ENCODE results near the gene SFXN5. TPM values are rescaled to one million over a fixed set of nuclear protein-coding genes. Genes with fewer than 3 reads are reported as not detected.

SFXN5 gene
- total RNA-seq, 1 donor from 2014 or later, result 29.8 TPM

DNA sequence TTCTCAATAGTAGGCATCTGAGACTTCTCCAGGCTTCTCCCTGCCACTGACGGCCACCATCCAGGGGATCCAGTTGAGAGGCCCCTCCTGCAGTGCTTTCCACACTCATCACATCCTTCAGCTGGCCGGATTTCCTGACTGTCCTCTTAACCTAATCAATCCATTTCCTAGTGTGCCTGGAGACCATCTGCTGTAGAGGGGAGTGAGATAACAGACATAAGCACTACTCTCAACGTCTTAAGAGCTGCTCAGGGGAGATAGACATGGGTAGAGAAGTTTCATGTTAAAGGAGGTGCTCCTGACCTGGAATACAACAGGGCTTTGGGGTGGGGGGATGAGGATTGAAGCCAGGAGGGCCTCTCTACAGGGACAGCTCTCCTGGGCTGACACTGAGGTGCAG lies 170.1 kb downstream of the SFXN5 start:
- H3K27me3 Mint-ChIP-seq (ENCODE audit: unreplicated experiment), result peaks cover 17% of the 10 kb centered on the region
- DNase-seq (ENCODE audit: low spot score), result no peak
- TF ChIP-seq, protein P1, sequence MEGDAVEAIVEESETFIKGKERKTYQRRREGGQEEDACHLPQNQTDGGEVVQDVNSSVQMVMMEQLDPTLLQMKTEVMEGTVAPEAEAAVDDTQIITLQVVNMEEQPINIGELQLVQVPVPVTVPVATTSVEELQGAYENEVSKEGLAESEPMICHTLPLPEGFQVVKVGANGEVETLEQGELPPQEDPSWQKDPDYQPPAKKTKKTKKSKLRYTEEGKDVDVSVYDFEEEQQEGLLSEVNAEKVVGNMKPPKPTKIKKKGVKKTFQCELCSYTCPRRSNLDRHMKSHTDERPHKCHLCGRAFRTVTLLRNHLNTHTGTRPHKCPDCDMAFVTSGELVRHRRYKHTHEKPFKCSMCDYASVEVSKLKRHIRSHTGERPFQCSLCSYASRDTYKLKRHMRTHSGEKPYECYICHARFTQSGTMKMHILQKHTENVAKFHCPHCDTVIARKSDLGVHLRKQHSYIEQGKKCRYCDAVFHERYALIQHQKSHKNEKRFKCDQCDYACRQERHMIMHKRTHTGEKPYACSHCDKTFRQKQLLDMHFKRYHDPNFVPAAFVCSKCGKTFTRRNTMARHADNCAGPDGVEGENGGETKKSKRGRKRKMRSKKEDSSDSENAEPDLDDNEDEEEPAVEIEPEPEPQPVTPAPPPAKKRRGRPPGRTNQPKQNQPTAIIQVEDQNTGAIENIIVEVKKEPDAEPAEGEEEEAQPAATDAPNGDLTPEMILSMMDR (IDR thresholded peaks at IDR 0.05; ENCODE audit: unreplicated experiment), result no peak
- H3K4me3 Mint-ChIP-seq (ENCODE audit: unreplicated experiment), result no peak overlapping the region
- H3K4me1 Mint-ChIP-seq (ENCODE audit: unreplicated experiment), result peaks cover 29% of the 10 kb centered on the region
- no peak overlapping the region for H3K27ac Mint-ChIP-seq (ENCODE audit: unreplicated experiment)
- no peaks in the 10 kb centered on the region for H3K9me3 Mint-ChIP-seq (ENCODE audit: unreplicated experiment)
- H3K36me3 Mint-ChIP-seq (ENCODE audit: low read depth, unreplicated experiment), result no peaks in the 10 kb centered on the region

DNA sequence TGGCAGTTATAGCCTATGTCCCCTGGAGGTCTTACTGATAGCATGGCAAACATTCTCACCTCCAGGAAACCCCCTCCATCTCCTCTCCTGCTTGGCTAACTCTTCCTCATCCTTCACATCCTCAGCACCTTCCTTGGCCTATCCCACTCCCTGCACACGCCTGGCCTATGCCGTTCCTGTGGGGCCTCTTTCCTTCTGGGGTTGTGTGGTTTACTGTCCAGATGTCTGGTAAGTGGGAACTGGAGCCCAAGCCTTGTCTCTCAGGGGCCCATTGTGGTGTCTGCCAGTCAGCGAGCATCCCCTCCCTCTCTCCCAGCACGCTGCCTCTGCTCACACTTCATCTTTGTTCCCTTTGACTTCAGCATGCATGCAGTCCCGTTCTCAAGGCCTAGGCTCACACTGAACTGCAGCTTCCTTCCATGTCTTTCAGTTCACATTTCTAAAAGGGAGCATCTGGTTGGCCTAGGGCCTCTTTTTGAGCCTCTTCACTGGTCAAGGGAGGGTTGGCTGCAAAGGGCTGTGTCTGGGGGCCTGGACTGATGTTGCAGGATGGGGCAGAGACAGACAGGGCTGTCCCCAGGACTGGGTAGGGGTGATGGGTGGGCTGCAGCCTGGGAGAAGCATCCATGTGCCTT lies 171.2 kb downstream of the SFXN5 start:
- Mint-ChIP-seq H3K4me1 (ENCODE audit: unreplicated experiment) (peaks cover 33% of the 10 kb centered on the region), H3K4me3 (ENCODE audit: unreplicated experiment) (no peak overlapping the region), H3K36me3 (ENCODE audit: low read depth, unreplicated experiment) (no peaks in the 10 kb centered on the region), H3K9me3 (ENCODE audit: unreplicated experiment) (no peaks in the 10 kb centered on the region), H3K27ac (ENCODE audit: unreplicated experiment) (no peak overlapping the region), H3K27me3 (ENCODE audit: unreplicated experiment) (peaks cover 17% of the 10 kb centered on the region)
- TF ChIP-seq, protein P1 (IDR thresholded peaks at IDR 0.05; ENCODE audit: unreplicated experiment), result no peak
- no peak for DNase-seq (ENCODE audit: low spot score)

DNA sequence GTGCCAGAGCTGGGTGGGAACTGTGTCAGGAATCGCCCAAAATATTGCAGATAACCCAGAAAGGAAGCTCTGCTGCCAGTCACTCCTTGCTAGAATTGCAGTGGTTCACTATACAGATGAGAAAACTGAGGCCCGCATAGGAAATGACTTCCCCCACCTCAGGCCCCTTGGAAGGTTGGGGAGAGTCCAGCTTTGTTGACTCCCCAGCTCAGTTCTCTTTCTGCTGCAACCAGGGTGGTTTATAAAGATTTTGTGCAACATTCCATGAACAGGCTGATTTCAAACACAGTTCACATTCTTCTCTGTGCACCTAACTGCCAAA lies 173.0 kb downstream of the SFXN5 start:
- TF ChIP-seq, protein P1 (IDR thresholded peaks at IDR 0.05; ENCODE audit: unreplicated experiment), result no peak
- DNase-seq (ENCODE audit: low spot score), result no peak
- H3K27ac Mint-ChIP-seq (ENCODE audit: unreplicated experiment), result no peak overlapping the region
- no peak overlapping the region for H3K4me3 Mint-ChIP-seq (ENCODE audit: unreplicated experiment)
- H3K36me3 Mint-ChIP-seq (ENCODE audit: low read depth, unreplicated experiment), result no peaks in the 10 kb centered on the region
- H3K27me3 Mint-ChIP-seq (ENCODE audit: unreplicated experiment), result peaks cover 24% of the 10 kb centered on the region
- H3K4me1 Mint-ChIP-seq (ENCODE audit: unreplicated experiment), result peaks cover 36% of the 10 kb centered on the region
- H3K9me3 Mint-ChIP-seq (ENCODE audit: unreplicated experiment), result no peaks in the 10 kb centered on the region

DNA sequence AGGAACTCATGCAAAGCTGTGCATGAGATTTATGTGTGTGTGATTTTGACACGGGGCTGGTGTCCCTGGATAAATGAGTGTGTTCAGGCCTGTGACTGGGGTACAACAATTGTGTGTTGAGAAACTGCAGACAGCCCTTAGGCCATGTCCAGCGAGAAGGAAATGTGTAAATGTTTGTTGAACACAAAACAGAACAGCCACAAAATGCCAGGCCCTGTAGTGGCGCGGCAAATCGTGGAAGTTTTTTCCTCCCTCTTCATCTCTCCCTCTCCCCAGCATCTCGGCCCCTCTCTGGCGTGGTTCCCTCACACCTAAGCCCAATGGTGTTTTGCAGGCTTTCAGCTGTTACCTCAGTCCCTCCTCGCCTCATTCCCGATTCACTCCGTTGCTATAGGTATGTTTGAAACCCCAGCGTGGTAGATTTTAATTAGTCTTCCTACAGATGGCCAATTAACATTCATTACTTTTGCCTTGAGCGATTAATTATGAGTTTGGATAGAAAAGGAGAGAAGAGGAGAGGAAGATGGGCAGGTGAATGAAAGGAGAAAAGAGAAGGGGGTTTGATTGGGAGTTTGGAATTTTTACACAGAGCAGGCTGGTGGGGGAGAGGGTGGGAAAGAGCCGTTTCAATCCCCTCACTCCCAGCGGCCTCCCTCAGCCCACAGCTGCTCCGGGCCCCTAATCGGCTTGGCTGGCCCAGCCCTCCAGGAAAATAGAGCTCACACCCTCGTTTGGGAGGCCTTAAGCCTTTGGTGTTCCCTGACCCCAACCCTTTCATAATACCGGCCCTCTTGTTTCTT lies 173.5 kb downstream of the SFXN5 start:
- TF ChIP-seq, protein P1 (IDR thresholded peaks at IDR 0.05; ENCODE audit: unreplicated experiment), result no peak
- peaks cover 36% of the 10 kb centered on the region for H3K4me1 Mint-ChIP-seq (ENCODE audit: unreplicated experiment)
- H3K9me3 Mint-ChIP-seq (ENCODE audit: unreplicated experiment), result no peaks in the 10 kb centered on the region
- H3K36me3 Mint-ChIP-seq (ENCODE audit: low read depth, unreplicated experiment), result no peaks in the 10 kb centered on the region
- no peak for DNase-seq (ENCODE audit: low spot score)
- no peak overlapping the region for H3K27ac Mint-ChIP-seq (ENCODE audit: unreplicated experiment)
- H3K27me3 Mint-ChIP-seq (ENCODE audit: unreplicated experiment), result peaks cover 26% of the 10 kb centered on the region
- no peak overlapping the region for H3K4me3 Mint-ChIP-seq (ENCODE audit: unreplicated experiment)

DNA sequence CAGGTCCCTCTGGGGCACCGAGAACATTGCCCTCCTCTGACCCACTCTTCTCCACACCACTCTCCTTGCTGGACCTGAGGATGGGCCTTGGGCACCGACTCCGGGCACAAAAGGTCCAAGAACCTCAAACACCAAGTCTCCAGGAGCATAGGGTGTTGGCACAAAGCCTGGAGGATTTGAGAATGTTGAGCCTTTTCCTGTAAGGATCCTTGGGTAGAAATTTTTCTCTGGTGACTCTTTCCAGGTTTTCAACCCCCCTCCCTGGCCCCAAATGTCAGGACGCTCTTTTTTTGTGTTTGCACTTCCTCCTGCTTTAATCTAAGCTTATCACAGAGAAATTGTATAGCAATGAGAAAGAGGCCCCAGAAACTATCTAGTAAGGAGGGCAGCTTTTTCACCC lies 175.1 kb downstream of the SFXN5 start:
- Mint-ChIP-seq H3K9me3 (ENCODE audit: unreplicated experiment) (no peaks in the 10 kb centered on the region), H3K4me1 (ENCODE audit: unreplicated experiment) (peaks cover 33% of the 10 kb centered on the region), H3K27me3 (ENCODE audit: unreplicated experiment) (peaks cover 24% of the 10 kb centered on the region), H3K27ac (ENCODE audit: unreplicated experiment) (no peak overlapping the region), H3K4me3 (ENCODE audit: unreplicated experiment) (no peak overlapping the region), H3K36me3 (ENCODE audit: low read depth, unreplicated experiment) (no peaks in the 10 kb centered on the region)
- no peak for DNase-seq (ENCODE audit: low spot score)
- TF ChIP-seq, protein P1 (IDR thresholded peaks at IDR 0.05; ENCODE audit: unreplicated experiment), result no peak
